Measurements from ENCODE around the gene TAF4B.
"Not testable (repeated sequence)": the region's sequence is repeated elsewhere in the genome, so short reads cannot be mapped to it uniquely, and the experiment has no call there.

TAF4B gene

DNA sequence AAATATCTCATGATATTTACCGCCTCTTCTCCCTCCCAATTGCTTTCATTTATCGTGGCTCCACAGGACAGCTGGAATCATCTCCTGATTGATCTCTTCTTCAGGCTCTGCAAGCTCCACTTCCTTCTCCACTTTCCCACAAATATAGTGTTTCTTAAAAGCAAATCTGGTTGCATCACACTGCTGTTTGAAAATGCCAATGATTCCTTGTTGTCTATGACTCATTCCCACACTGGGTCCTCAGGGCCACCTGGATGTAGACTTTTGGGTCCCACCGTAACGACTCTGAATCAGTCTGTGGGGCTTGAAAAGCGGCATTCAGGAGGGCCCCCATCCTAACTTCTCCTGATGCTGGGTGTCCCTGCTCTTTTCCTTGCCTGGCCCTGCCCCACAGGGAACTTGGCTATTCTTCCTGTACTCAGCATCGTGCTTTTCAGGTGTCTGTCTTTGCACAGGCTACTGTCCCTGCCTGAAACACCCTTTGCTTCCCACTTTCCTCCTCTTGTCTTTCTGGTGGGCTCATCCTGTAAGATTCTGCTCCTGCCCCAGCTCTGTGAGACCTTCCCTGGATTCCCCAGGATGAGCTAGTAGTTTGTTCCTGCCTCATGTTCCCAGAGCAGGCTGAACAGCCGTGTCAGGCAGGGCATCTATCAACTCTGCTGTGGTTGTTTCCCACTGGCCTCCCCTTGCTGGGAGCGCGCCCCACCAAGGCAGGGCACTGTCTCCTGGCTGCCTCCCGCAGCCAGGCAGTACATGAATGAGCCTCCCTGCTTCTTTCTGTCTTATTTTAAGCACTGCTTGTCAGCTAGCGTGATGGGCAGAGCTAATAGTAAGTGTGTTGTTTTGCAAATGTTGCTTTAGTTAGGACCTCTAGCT lies 210.2 kb downstream of the TAF4B start:
- H3K4me1 ChIP-seq (ENCODE audit: low read depth, poor library complexity, severe bottlenecking) = no peaks in the 10 kb centered on the region
- TF ChIP-seq, protein P1, sequence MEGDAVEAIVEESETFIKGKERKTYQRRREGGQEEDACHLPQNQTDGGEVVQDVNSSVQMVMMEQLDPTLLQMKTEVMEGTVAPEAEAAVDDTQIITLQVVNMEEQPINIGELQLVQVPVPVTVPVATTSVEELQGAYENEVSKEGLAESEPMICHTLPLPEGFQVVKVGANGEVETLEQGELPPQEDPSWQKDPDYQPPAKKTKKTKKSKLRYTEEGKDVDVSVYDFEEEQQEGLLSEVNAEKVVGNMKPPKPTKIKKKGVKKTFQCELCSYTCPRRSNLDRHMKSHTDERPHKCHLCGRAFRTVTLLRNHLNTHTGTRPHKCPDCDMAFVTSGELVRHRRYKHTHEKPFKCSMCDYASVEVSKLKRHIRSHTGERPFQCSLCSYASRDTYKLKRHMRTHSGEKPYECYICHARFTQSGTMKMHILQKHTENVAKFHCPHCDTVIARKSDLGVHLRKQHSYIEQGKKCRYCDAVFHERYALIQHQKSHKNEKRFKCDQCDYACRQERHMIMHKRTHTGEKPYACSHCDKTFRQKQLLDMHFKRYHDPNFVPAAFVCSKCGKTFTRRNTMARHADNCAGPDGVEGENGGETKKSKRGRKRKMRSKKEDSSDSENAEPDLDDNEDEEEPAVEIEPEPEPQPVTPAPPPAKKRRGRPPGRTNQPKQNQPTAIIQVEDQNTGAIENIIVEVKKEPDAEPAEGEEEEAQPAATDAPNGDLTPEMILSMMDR (conservative IDR thresholded peaks at IDR 0.05; ENCODE audit: low read depth, low read length) = no peak
- H3K36me3 ChIP-seq (ENCODE audit: insufficient read depth) = no peaks in the 10 kb centered on the region
- no peaks in the 10 kb centered on the region for H3K79me2 ChIP-seq (ENCODE audit: insufficient read depth, low read depth)
- no peak overlapping the region for H3K4me2 ChIP-seq
- H3K27me3 ChIP-seq (ENCODE audit: insufficient read depth, low read depth) = no peaks in the 10 kb centered on the region
- H4K20me1 ChIP-seq (ENCODE audit: insufficient read depth) = no peaks in the 10 kb centered on the region
- no peak overlapping the region for H2AFZ ChIP-seq (ENCODE audit: low read depth)
- no peak overlapping the region for H3K9ac ChIP-seq
- H3K4me3 ChIP-seq (IDR thresholded peaks at IDR 0.05; ENCODE audit: insufficient read depth, low read depth, low read length) = no peak overlapping the region
- no peak overlapping the region for H3K27ac ChIP-seq

DNA sequence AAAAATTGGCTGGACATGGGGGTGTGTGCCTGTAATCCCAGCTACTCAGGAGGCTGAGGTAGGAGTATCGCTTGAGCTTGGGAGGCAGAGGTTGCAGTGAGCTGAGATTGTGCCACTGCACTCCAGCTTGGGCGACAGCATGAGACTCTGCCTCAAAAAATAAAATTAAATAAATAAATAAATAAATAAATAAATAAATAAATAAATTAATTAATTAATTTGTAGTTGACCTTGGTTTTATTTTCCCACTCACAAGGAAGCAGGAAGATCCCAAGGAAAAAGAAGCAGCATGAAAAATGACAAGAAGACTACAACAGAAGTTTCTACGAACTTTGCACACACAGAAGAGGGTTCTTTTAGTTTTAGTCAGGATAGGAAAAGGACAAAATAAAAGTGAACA lies 211.4 kb downstream of the TAF4B start:
- not testable (repeated sequence) for H3K4me2 ChIP-seq; H2AFZ ChIP-seq (ENCODE audit: low read depth); H3K9ac ChIP-seq; H3K27ac ChIP-seq; H3K36me3 ChIP-seq (ENCODE audit: insufficient read depth); H4K20me1 ChIP-seq (ENCODE audit: insufficient read depth); H3K27me3 ChIP-seq (ENCODE audit: insufficient read depth, low read depth); H3K4me1 ChIP-seq (ENCODE audit: low read depth, poor library complexity, severe bottlenecking); H3K4me3 ChIP-seq (IDR thresholded peaks at IDR 0.05; ENCODE audit: insufficient read depth, low read depth, low read length); H3K79me2 ChIP-seq (ENCODE audit: insufficient read depth, low read depth)

DNA sequence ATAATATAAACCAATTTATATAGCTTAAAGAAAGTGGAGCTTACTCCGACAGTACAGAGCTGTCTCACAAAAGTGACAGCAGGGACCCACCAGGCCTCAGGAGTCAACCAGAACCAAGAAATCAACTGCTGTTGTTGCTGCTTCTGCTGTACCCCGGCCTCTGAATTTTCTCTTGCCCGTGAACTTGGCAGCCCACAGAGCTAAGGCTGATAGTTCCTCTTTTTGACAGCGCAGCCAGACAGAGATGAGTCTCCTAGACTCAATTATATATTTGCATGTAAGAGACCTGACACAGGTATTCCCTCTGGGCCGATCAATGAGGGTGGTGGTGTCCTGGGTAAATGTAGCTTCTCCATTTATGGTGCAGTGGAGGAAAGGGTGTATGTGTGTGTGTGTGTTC lies 212.7 kb downstream of the TAF4B start:
- H2AFZ ChIP-seq (ENCODE audit: low read depth) = no peak overlapping the region
- no peaks in the 10 kb centered on the region for H3K27me3 ChIP-seq (ENCODE audit: insufficient read depth, low read depth)
- H3K4me1 ChIP-seq (ENCODE audit: low read depth, poor library complexity, severe bottlenecking) = no peaks in the 10 kb centered on the region
- TF ChIP-seq, protein P1 (conservative IDR thresholded peaks at IDR 0.05; ENCODE audit: low read depth, low read length) = no peak
- H3K27ac ChIP-seq = no peak overlapping the region
- H3K4me3 ChIP-seq (IDR thresholded peaks at IDR 0.05; ENCODE audit: insufficient read depth, low read depth, low read length) = no peak overlapping the region
- H3K79me2 ChIP-seq (ENCODE audit: insufficient read depth, low read depth) = no peaks in the 10 kb centered on the region
- H4K20me1 ChIP-seq (ENCODE audit: insufficient read depth) = no peaks in the 10 kb centered on the region
- no peak overlapping the region for H3K9ac ChIP-seq
- H3K36me3 ChIP-seq (ENCODE audit: insufficient read depth) = no peaks in the 10 kb centered on the region
- H3K4me2 ChIP-seq = no peak overlapping the region

DNA sequence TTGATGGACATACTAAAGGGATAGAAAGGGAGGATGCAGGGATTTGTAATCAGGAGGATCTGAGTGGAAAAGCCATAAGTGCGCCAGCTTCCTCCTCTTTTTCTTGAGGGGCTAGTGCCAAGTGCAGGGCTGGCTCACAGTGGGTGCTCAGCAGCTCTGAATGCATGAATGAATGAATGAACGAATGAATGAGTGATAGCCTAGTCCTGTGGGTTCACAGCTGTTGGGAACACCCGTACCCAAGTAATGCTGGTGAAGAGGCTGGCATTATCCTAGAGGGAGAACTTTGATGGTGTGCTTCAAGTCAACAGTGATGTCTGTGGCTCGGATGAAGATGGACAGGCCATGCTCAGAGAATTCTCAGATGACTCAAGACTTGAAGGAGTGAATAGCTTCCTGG lies 213.3 kb downstream of the TAF4B start:
- no peak overlapping the region for H3K27ac ChIP-seq
- no peak overlapping the region for H3K9ac ChIP-seq
- no peak overlapping the region for H3K4me3 ChIP-seq (IDR thresholded peaks at IDR 0.05; ENCODE audit: insufficient read depth, low read depth, low read length)
- no peak overlapping the region for H2AFZ ChIP-seq (ENCODE audit: low read depth)
- H3K4me2 ChIP-seq = no peak overlapping the region
- no peaks in the 10 kb centered on the region for H4K20me1 ChIP-seq (ENCODE audit: insufficient read depth)
- H3K27me3 ChIP-seq (ENCODE audit: insufficient read depth, low read depth) = no peaks in the 10 kb centered on the region
- TF ChIP-seq, protein P1 (conservative IDR thresholded peaks at IDR 0.05; ENCODE audit: low read depth, low read length) = no peak
- H3K4me1 ChIP-seq (ENCODE audit: low read depth, poor library complexity, severe bottlenecking) = no peaks in the 10 kb centered on the region
- H3K36me3 ChIP-seq (ENCODE audit: insufficient read depth) = no peaks in the 10 kb centered on the region
- no peaks in the 10 kb centered on the region for H3K79me2 ChIP-seq (ENCODE audit: insufficient read depth, low read depth)

DNA sequence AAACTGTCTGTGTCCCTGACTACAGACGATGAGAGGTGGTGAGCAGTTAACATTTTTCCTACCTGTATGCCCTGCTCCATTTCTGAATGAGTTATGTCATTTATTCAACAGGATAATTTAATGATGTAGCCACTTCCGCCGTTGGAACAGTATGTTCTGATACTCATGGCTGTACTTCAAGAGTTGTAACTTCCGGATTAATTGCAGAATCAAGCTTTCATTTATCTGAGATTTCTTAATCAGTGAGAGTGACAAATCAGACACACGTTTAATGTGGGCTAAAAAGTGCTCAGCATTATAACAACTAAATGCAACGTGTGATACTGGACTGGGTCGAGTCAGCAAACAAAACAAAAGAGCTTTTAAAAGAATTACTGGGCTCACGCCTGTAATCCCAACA lies 214.4 kb downstream of the TAF4B start:
- H3K27me3 ChIP-seq (ENCODE audit: insufficient read depth, low read depth) = no peaks in the 10 kb centered on the region
- no peaks in the 10 kb centered on the region for H3K4me1 ChIP-seq (ENCODE audit: low read depth, poor library complexity, severe bottlenecking)
- H3K9ac ChIP-seq = no peak overlapping the region
- no peak overlapping the region for H3K4me2 ChIP-seq
- H3K36me3 ChIP-seq (ENCODE audit: insufficient read depth) = no peaks in the 10 kb centered on the region
- no peak overlapping the region for H3K27ac ChIP-seq
- H3K4me3 ChIP-seq (IDR thresholded peaks at IDR 0.05; ENCODE audit: insufficient read depth, low read depth, low read length) = no peak overlapping the region
- H2AFZ ChIP-seq (ENCODE audit: low read depth) = no peak overlapping the region
- TF ChIP-seq, protein P1 (conservative IDR thresholded peaks at IDR 0.05; ENCODE audit: low read depth, low read length) = no peak
- H4K20me1 ChIP-seq (ENCODE audit: insufficient read depth) = no peaks in the 10 kb centered on the region
- no peaks in the 10 kb centered on the region for H3K79me2 ChIP-seq (ENCODE audit: insufficient read depth, low read depth)

Measured in KMS-11 (cell line).